Activated CD4-positive, alpha-beta memory T cell treated with anti-CD3 and anti-CD28 coated beads for 36 hours (primary cell): ENCODE results near the gene RBBP8NL. TPM values are rescaled to one million over a fixed set of nuclear protein-coding genes. Genes with fewer than 3 reads are reported as not detected.

ENCODE experiments used
- CTCF ChIA-PET: fragments of 350-600 bp; sonication (Branson Sonifier 250); formaldehyde crosslinking; loops from one replicate; lab custom pipeline; 2021; ENCODE audit warnings: antibody characterized with exemption, inconsistent platforms; lab: Charles Lee
- POLR2A ChIA-PET: fragments of 350-600 bp; sonication (Branson Sonifier 250); formaldehyde crosslinking; loops from one replicate; lab custom pipeline; 2021; ENCODE audit warnings: antibody characterized with exemption; lab: Charles Lee
- DNase-seq: peaks from one replicate; pipeline ENCODE4 v3.0.0-alpha.2; 2020
- H3K27ac Mint-ChIP-seq: one replicate; pipeline ENCODE4 v1.8.0; 2021; ENCODE audit warnings: mixed read lengths
- H3K27me3 Mint-ChIP-seq: one replicate; pipeline ENCODE4 v1.8.0; 2021; ENCODE audit warnings: mixed read lengths
- H3K36me3 Mint-ChIP-seq: one replicate; pipeline ENCODE4 v1.8.0; 2021; ENCODE audit warnings: mixed read lengths
- H3K4me1 Mint-ChIP-seq: one replicate; pipeline ENCODE4 v1.8.0; 2021; ENCODE audit warnings: low read depth, mixed read lengths
- H3K4me3 Mint-ChIP-seq: one replicate; pipeline ENCODE4 v1.8.0; 2021; ENCODE audit warnings: mild to moderate bottlenecking, mixed read lengths
- H3K9me3 Mint-ChIP-seq: one replicate; pipeline ENCODE4 v1.8.0; 2021; ENCODE audit warnings: mixed read lengths
- intact Hi-C: fragments of 100-400 bp; cut with micrococcal nuclease; formaldehyde crosslinking; loops from one replicate; pipeline ENCODE4 v1.15.1; 2023
- total RNA-seq, 2 experiments: library from RNA; stranded (reverse); gene quantifications; one replicate each; pipeline ENCODE4 v1.2.3, GENCODE V29; 2021

RBBP8NL gene
- total RNA-seq, 2 experiments from 2014 or later = not detected

DNA sequence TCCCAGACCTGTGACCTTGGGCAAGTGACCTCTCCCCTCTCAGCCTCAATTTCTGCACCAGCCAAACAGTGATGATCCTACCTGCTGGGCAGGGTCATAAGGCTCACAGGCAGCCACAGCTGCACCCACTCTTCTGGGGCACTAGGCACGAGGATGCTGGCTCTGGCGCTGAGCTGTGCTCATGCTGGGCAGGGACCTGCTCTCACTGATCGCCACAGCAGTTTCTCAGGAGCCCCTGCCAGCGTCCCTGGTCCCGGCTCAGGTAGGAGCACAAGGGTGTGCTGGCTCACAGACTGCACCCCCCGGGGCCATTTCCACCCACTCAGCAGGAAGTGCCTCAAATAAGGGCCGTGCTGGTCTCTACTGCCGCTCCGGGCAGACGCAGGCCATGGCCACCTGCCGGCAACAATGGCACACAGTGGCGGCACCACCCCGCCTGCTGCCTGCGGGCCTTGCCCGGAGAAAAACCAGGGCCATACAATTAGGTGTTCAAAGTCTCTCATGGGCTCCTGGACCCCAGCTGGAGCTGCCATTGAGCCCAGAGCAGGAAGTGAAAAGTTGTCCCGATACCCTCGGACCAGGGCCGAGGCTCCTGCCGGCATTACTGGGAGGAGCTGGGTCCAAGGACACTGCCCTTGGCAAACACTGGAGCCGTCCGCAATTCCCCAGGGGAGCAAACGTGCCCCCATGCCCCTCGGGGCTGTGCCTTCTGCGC, 15.7 kb downstream of the RBBP8NL start:
- no peaks in the 10 kb centered on the region for H3K27me3 Mint-ChIP-seq
- CTCF ChIA-PET = no interaction called here
- H3K4me1 Mint-ChIP-seq = peaks cover 10% of the 10 kb centered on the region
- H3K9me3 Mint-ChIP-seq = no peaks in the 10 kb centered on the region
- no peak for DNase-seq
- no peaks in the 10 kb centered on the region for H3K36me3 Mint-ChIP-seq
- no peak overlapping the region for H3K4me3 Mint-ChIP-seq
- H3K27ac Mint-ChIP-seq = no peak overlapping the region
- POLR2A ChIA-PET = no interaction called here
- intact Hi-C loops = no loop called here

- Mint-ChIP-seq H3K9me3 (no peaks in the 10 kb centered on the region), H3K27me3 (no peaks in the 10 kb centered on the region), H3K36me3 (no peaks in the 10 kb centered on the region), H3K4me1 (peaks cover 14% of the 10 kb centered on the region), H3K27ac (no peak overlapping the region), H3K4me3 (no peak overlapping the region)
- CTCF ChIA-PET = interaction anchor here (0.9 to 1.8 kb wide), 8 partner anchors 11 to 398 kb away, joined by 3 to 8 read pairs (median 4); no protein-coding TSS in a partner anchor
- POLR2A ChIA-PET = no interaction called here
- DNase-seq = no peak
- intact Hi-C loops = no loop called here
Observed at GRCh38 chr20:62410746-62411478, 16.4 kb downstream of the RBBP8NL start.

DNA sequence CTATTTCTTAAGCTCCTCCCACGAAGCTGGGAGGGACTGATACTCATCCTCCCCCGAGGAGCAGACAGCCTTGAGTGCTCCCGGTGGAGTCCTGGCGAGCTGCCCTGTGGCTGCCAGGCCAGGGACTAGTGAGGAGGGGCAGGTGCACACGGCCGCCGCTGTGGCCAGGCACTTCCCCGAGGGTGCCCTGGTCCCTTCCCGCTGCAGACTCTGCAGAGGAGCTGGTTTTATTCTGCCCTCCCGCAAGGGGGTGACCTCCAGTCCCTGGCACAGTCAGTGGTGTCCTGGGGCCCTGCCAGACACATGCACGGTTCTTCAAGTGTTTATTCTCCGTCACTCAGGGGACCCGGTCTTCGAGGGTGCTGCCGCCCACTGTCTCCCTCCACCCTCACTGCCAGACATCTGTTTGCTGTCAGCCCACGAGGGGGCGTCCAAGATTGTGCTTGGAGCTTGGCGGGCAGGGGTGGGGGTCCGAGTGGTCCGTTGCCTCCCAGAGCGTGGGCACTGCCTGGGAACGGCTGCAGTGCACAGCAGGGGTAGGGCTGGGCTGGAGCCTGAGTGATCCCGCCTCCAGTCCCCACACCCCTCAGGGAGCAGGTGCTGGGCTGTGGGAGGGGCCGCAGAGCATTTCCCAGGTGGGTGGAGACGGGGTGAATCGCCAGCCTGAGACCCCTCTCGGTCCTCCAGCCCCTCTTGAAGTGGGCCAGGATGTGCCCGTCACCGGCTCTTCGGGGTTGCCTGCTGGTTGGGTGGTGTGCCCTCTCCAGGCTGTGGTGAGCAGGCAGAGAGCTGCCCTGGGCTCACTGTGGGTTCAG, 17.2 kb downstream of the RBBP8NL start:
- no peaks in the 10 kb centered on the region for H3K36me3 Mint-ChIP-seq
- H3K4me1 Mint-ChIP-seq = peaks cover 22% of the 10 kb centered on the region
- ChIA-PET CTCF (interaction anchor here (0.7 to 1.8 kb wide), 13 partner anchors 10 to 445 kb away, joined by 3 to 8 read pairs (median 3); no protein-coding TSS in a partner anchor), POLR2A (no interaction called here)
- intact Hi-C loops = loop anchor here (5.0 to 10.0 kb wide), 3 partner anchors 92 to 343 kb away; partner anchors contain the start of gene TAF4
- H3K9me3 Mint-ChIP-seq = no peaks in the 10 kb centered on the region
- no peaks in the 10 kb centered on the region for H3K27me3 Mint-ChIP-seq
- DNase-seq = peak; percentile 45
- H3K27ac Mint-ChIP-seq = no peak overlapping the region
- no peak overlapping the region for H3K4me3 Mint-ChIP-seq

GRCh38 chr20:62409086-62409853, 18.1 kb downstream of the RBBP8NL start:
- POLR2A ChIA-PET = no interaction called here

DNA sequence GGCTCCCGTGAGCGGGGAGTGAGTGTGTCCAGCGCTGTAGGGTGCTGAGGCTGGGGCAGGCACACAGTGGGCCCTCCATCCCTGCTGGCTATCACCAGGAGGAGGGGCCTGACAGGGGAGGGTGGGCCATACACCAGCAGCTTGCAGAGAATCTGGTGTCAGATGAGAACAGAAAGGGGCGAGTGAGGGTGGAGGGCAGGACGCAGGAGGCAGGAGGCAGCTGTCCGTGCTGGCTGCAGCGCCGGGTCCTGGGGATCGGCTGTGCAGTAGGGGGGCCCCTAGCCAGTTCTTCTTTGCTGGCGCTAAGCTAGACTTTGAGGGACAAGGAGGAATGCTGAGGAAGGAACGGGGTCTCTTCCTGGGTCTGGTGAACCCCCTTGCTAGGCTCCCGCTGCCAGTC, 18.7 kb downstream of the RBBP8NL start:
- H3K27ac Mint-ChIP-seq = no peak overlapping the region

More at GRCh38 chr20:62409086-62409853, 18.1 kb downstream of the RBBP8NL start:
- CTCF ChIA-PET = interaction anchor here (0.7 to 1.8 kb wide), 9 partner anchors 9 to 446 kb away, joined by 3 to 8 read pairs (median 3); no protein-coding TSS in a partner anchor
- H3K4me1 Mint-ChIP-seq = peaks cover 23% of the 10 kb centered on the region
- H3K4me3 Mint-ChIP-seq = no peak overlapping the region
- no peak overlapping the region for H3K27ac Mint-ChIP-seq
- H3K36me3 Mint-ChIP-seq = no peaks in the 10 kb centered on the region
- no peaks in the 10 kb centered on the region for H3K27me3 Mint-ChIP-seq
- no peaks in the 10 kb centered on the region for H3K9me3 Mint-ChIP-seq
- no peak for DNase-seq
- intact Hi-C loops = loop anchor here (5.0 to 10.0 kb wide), 3 partner anchors 93 to 342 kb away; partner anchors contain the start of gene TAF4

GRCh38 chr20:62408055-62408454, 19.3 kb downstream of the RBBP8NL start:
- ChIA-PET POLR2A (no interaction called here), CTCF (interaction anchor here (1.4 kb wide), 1 partner anchor 92 kb away, joined by 4 read pairs; no protein-coding TSS in a partner anchor)
- intact Hi-C loops = loop anchor here (5.0 to 10.0 kb wide), 3 partner anchors 94 to 341 kb away; partner anchors contain the start of gene TAF4
- Mint-ChIP-seq H3K27ac (peak overlapping the region; percentile 5), H3K4me1 (peaks cover 23% of the 10 kb centered on the region), H3K4me3 (peak overlapping the region; percentile 35), H3K9me3 (no peaks in the 10 kb centered on the region), H3K27me3 (no peaks in the 10 kb centered on the region), H3K36me3 (no peaks in the 10 kb centered on the region)
- DNase-seq = no peak

More for the DNA sequence above, 18.7 kb downstream of the RBBP8NL start:
- Mint-ChIP-seq H3K9me3 (no peaks in the 10 kb centered on the region), H3K27me3 (no peaks in the 10 kb centered on the region), H3K36me3 (no peaks in the 10 kb centered on the region), H3K4me3 (no peak overlapping the region), H3K4me1 (peaks cover 23% of the 10 kb centered on the region)
- no peak for DNase-seq
- POLR2A ChIA-PET = no interaction called here
- intact Hi-C loops = loop anchor here (5.0 to 10.0 kb wide), 3 partner anchors 94 to 341 kb away; partner anchors contain the start of gene TAF4
- CTCF ChIA-PET = interaction anchor here (1.4 kb wide), 1 partner anchor 91 kb away, joined by 4 read pairs; no protein-coding TSS in a partner anchor

- POLR2A ChIA-PET = no interaction called here
- H3K27me3 Mint-ChIP-seq = no peaks in the 10 kb centered on the region
Observed at GRCh38 chr20:62407221-62407992, 19.9 kb downstream of the RBBP8NL start, which contains the start of gene CABLES2. Gene CABLES2 (minus strand): TSS chr20:62407285. CDS start chr20:62407276, 9 bp downstream.

GRCh38 chr20:62406635-62407176, 20.6 kb downstream of the RBBP8NL start:
- H3K27me3 Mint-ChIP-seq = no peaks in the 10 kb centered on the region
- ChIA-PET POLR2A (no interaction called here), CTCF (no interaction called here)
- no peak for DNase-seq
- intact Hi-C loops = loop anchor here (1.0 to 10.0 kb wide), 5 partner anchors 19 to 339 kb away; partner anchors contain the start of genes ADRM1, RPS21 and TAF4
- peaks cover 23% of the 10 kb centered on the region for H3K4me1 Mint-ChIP-seq
- peak overlapping the region; percentile 70 for H3K4me3 Mint-ChIP-seq
- H3K27ac Mint-ChIP-seq = no peak overlapping the region
- H3K36me3 Mint-ChIP-seq = no peaks in the 10 kb centered on the region
- no peaks in the 10 kb centered on the region for H3K9me3 Mint-ChIP-seq

More at GRCh38 chr20:62407221-62407992, 19.9 kb downstream of the RBBP8NL start, which contains the start of gene CABLES2:
- H3K27ac Mint-ChIP-seq = peak within 1 kb of the TSS; percentile 69
- H3K9me3 Mint-ChIP-seq = no peaks in the 10 kb centered on the region
- DNase-seq = peak; percentile 95
- peak within 1 kb of the TSS; percentile 78 for H3K4me3 Mint-ChIP-seq
- intact Hi-C loops = loop anchor here (1.0 to 10.0 kb wide), 5 partner anchors 20 to 340 kb away; partner anchors contain the start of genes ADRM1, RPS21 and TAF4
- peaks cover 23% of the 10 kb centered on the region for H3K4me1 Mint-ChIP-seq
- CTCF ChIA-PET = interaction anchor here (1.4 kb wide), 1 partner anchor 92 kb away, joined by 4 read pairs; no protein-coding TSS in a partner anchor
- H3K36me3 Mint-ChIP-seq = no peaks in the 10 kb centered on the region

- peaks cover 23% of the 10 kb centered on the region for H3K4me1 Mint-ChIP-seq
- no peaks in the 10 kb centered on the region for H3K27me3 Mint-ChIP-seq
- peak overlapping the region; percentile 70 for H3K4me3 Mint-ChIP-seq
- no peaks in the 10 kb centered on the region for H3K36me3 Mint-ChIP-seq
- no peak overlapping the region for H3K27ac Mint-ChIP-seq
- intact Hi-C loops = loop anchor here (5.0 to 10.0 kb wide), 3 partner anchors 96 to 339 kb away; partner anchors contain the start of gene TAF4
- DNase-seq = peak; percentile 17
- ChIA-PET POLR2A (interaction anchor here (0.7 kb wide), 1 partner anchor 15 kb away, joined by 4 read pairs; no protein-coding TSS in a partner anchor), CTCF (interaction anchor here (1.6 kb wide), 1 partner anchor 23 kb away, joined by 3 read pairs; no protein-coding TSS in a partner anchor)
- H3K9me3 Mint-ChIP-seq = no peaks in the 10 kb centered on the region
Observed at GRCh38 chr20:62405981-62406513, 21.3 kb downstream of the RBBP8NL start.
